Esophagus squamous epithelium (tissue), 5 donors: Measurements from ENCODE around the gene FOXQ1. TPM values are rescaled to one million over a fixed set of nuclear protein-coding genes. Genes with fewer than 3 reads are reported as not detected.

Source experiments
- DNase-seq: peaks from one replicate; lab custom pipeline; 2025; lab: John Stamatoyannopoulos, UW
- H3K27ac ChIP-seq, 4 donors: fragments of 200-600 bp; sonication (generic); one replicate each; pipeline ENCODE4 v1.5.1; 2016 to 2019; ENCODE audit warnings: mild to moderate bottlenecking in 1 of 4
- H3K27me3 ChIP-seq, 4 donors: fragments of 200-600 bp; sonication (generic); 1 replicate in 3 of 4; 2 replicates in 1 of 4; pipeline versions ENCODE4 v1.5.1 to v1.6.0; 2017 to 2021; ENCODE audit warnings: antibody characterized with exemption in 1 of 4
- H3K36me3 ChIP-seq, 3 donors: fragments of 200-600 bp; sonication (generic); one replicate each; pipeline ENCODE4 v1.5.1; 2016 to 2019
- H3K4me1 ChIP-seq, 3 donors: fragments of 200-600 bp; sonication (generic); one replicate each; pipeline ENCODE4 v1.5.1; 2017 to 2019
- H3K4me3 ChIP-seq, 4 donors: fragments of 200-600 bp; sonication (generic); 1 replicate in 3 of 4; 2 replicates in 1 of 4; pipeline ENCODE4 v1.5.1; 2016 to 2019; ENCODE audit warnings: mild to moderate bottlenecking in 2 of 4, moderate library complexity in 1 of 4
- H3K9me3 ChIP-seq, 3 donors: fragments of 200-600 bp; sonication (generic); one replicate each; pipeline ENCODE4 v1.5.1; 2016 to 2019
- CTCF ChIP-seq, 6 experiments: fragments of 450-650 bp in 4 of 6; fragments of 200-600 bp in 2 of 6; sonication (generic) in 2 of 6; IDR thresholded peaks; one replicate each; pipeline ENCODE4 v1.5.1; 2016 to 2019; ENCODE audit warnings: antibody characterized with exemption in 6 of 6, mild to moderate bottlenecking in 4 of 6, moderate library complexity in 4 of 6
- POLR2A ChIP-seq, 4 donors: fragments of 450-650 bp; IDR thresholded peaks; one replicate each; pipeline ENCODE4 v1.6.1; 2017; ENCODE audit warnings: antibody characterized with exemption in 4 of 4, mild to moderate bottlenecking in 4 of 4, moderate library complexity in 3 of 4
- WGBS, 2 donors: methylation state at CpG; one replicate each; pipeline ENCODE4 v1.1.5; 2018; 5-methylcytosine and 5-hydroxymethylcytosine counted together
- intact Hi-C: fragments of 100-400 bp; cut with DNase I; formaldehyde crosslinking; loops from one replicate; pipeline ENCODE4 v1.15.0; 2022
- total RNA-seq, 4 donors: library from RNA; depleted of rRNA; stranded (reverse); fragments of >200 nt; gene quantifications; one replicate each; pipeline ENCODE4 v1.1.0, GENCODE V29; 2016
- donor health status: DM: yes; HTN: yes; CAD: no.

Gene FOXQ1
- total RNA-seq, 4 donors from 2014 or later: 8.1 to 13.0 (median 10.7) TPM

GRCh38 chr6:1271071-1271763 lies 40.7 kb upstream of the FOXQ1 start:
- no peak for DNase-seq
- WGBS, 2 donors: 84 to 88% methylated on average over 10 to 11 of the region's 11 CpGs
- intact Hi-C loops: no loop called here

GRCh38 chr6:1278061-1278720 lies 33.7 kb upstream of the FOXQ1 start:
- Histone ChIP-seq H3K27ac (no peak overlapping the region), H3K36me3 (no peaks in the 10 kb centered on the region), H3K27me3 (peaks cover 0 to 27% (median 0%) of the 10 kb centered on the region in 4 donors), H3K4me1 (peaks cover 0 to 10% (median 0%) of the 10 kb centered on the region in 3 donors), H3K9me3 (no peaks in the 10 kb centered on the region), H3K4me3 (no peak overlapping the region)
- 40 to 48% methylated on average over 4 to 5 of the region's 5 CpGs for WGBS, 2 donors
- no peak for DNase-seq
- intact Hi-C loops: no loop called here
- TF ChIP-seq CTCF (IDR thresholded peaks at IDR 0.05) (no peak), POLR2A (IDR thresholded peaks at IDR 0.05) (no peak)

More at GRCh38 chr6:1271071-1271763, 40.7 kb upstream of the FOXQ1 start:
- no peak overlapping the region for H3K4me3 ChIP-seq
- no peaks in the 10 kb centered on the region for H3K36me3 ChIP-seq
- H3K9me3 ChIP-seq: peaks cover 0 to 6% (median 0%) of the 10 kb centered on the region in 3 donors
- TF ChIP-seq CTCF (IDR thresholded peaks at IDR 0.05) (no peak), POLR2A (IDR thresholded peaks at IDR 0.05) (no peak)
- H3K27me3 ChIP-seq: no peaks in the 10 kb centered on the region
- H3K27ac ChIP-seq: no peak overlapping the region
- H3K4me1 ChIP-seq: peaks cover 0 to 9% (median 0%) of the 10 kb centered on the region in 3 donors

GRCh38 chr6:1279065-1279464 lies 32.8 kb upstream of the FOXQ1 start:
- H3K27ac ChIP-seq: no peak overlapping the region
- H3K9me3 ChIP-seq: no peaks in the 10 kb centered on the region
- DNase-seq: no peak
- H3K36me3 ChIP-seq: no peaks in the 10 kb centered on the region
- WGBS, 2 donors: 88 to 89% methylated on average over 4 of the region's 4 CpGs
- no peak for TF ChIP-seq CTCF (IDR thresholded peaks at IDR 0.05)
- TF ChIP-seq POLR2A (IDR thresholded peaks at IDR 0.05): no peak
- peaks cover 0 to 10% (median 0%) of the 10 kb centered on the region in 3 donors for H3K4me1 ChIP-seq
- intact Hi-C loops: no loop called here
- H3K4me3 ChIP-seq: no peak overlapping the region
- H3K27me3 ChIP-seq: peaks cover 0 to 27% (median 0%) of the 10 kb centered on the region in 4 donors

- no peak for DNase-seq
- no peak overlapping the region for H3K4me3 ChIP-seq
- H3K36me3 ChIP-seq: no peaks in the 10 kb centered on the region
- H3K27me3 ChIP-seq: peaks cover 0 to 27% (median 0%) of the 10 kb centered on the region in 4 donors
- peaks cover 0 to 13% (median 4%) of the 10 kb centered on the region in 3 donors for H3K4me1 ChIP-seq
- intact Hi-C loops: no loop called here
- no peak overlapping the region for H3K27ac ChIP-seq
- H3K9me3 ChIP-seq: no peaks in the 10 kb centered on the region
- no peak for TF ChIP-seq CTCF (IDR thresholded peaks at IDR 0.05)
- no peak for TF ChIP-seq POLR2A (IDR thresholded peaks at IDR 0.05)
- WGBS, 2 donors: 86 to 89% methylated on average over 7 to 8 of the region's 8 CpGs
Measured at GRCh38 chr6:1280666-1281300, 31.1 kb upstream of the FOXQ1 start.

GRCh38 chr6:1281746-1282145 lies 30.2 kb upstream of the FOXQ1 start:
- WGBS, 2 donors: 75 to 76% methylated on average over 8 of the region's 8 CpGs
- Histone ChIP-seq H3K27ac (no peak overlapping the region), H3K4me1 (peaks cover 0 to 19% (median 5%) of the 10 kb centered on the region in 3 donors), H3K4me3 (no peak overlapping the region), H3K27me3 (peaks cover 0 to 23% (median 0%) of the 10 kb centered on the region in 4 donors), H3K9me3 (no peaks in the 10 kb centered on the region), H3K36me3 (no peaks in the 10 kb centered on the region)
- DNase-seq: no peak
- TF ChIP-seq POLR2A (IDR thresholded peaks at IDR 0.05) (no peak), CTCF (IDR thresholded peaks at IDR 0.05) (no peak)
- intact Hi-C loops: no loop called here
